HEK293 (cell line): Measurements from ENCODE around the gene PCAT6.

Experiments used
- CTCF ChIA-PET: fragments of 350-600 bp; formaldehyde crosslinking; extraction: SDS; loops from one replicate; lab custom pipeline; 2021; ENCODE audit warnings: antibody characterized with exemption; lab: Yijun Ruan, JAX
- POLR2A ChIA-PET: fragments of 300-600 bp; formaldehyde crosslinking; extraction: SDS; loops from one replicate; lab custom pipeline; 2020; ENCODE audit warnings: antibody characterized with exemption, inconsistent platforms; lab: Yijun Ruan, JAX
- H3K27ac ChIP-seq: fragments of 200-500 bp; sonication (Bioruptor generic); 2 replicates; pipeline ENCODE4 v1.5.1; 2014; ENCODE audit warnings: low read depth, low read length, control low read depth, inconsistent platforms; ENCODE audit errors: extremely low read depth
- H3K36me3 ChIP-seq, 2 experiments: fragments of 200-500 bp in 1 of 2; sonication (Bioruptor generic) in 1 of 2; 1 replicate in 1 of 2; 2 replicates in 1 of 2; pipeline ENCODE4 v1.5.1; 2014 to 2017; ENCODE audit warnings: inconsistent platforms in 2 of 2, low read length in 2 of 2; ENCODE audit not compliant: control insufficient read depth in 2 of 2, insufficient read depth in 1 of 2
- H3K4me1 ChIP-seq: fragments of 200-500 bp; sonication (Bioruptor generic); 2 replicates; pipeline ENCODE4 v1.5.1; 2014; ENCODE audit warnings: mild to moderate bottlenecking, low read length, inconsistent platforms; ENCODE audit not compliant: control insufficient read depth, insufficient read depth
- H3K4me3 ChIP-seq: 2 replicates; pipeline ENCODE4 v1.5.1; 2011; ENCODE audit warnings: low read depth, mild to moderate bottlenecking, control low read depth, low read length, moderate library complexity
- H3K9me3 ChIP-seq: fragments of 200-500 bp; sonication (Bioruptor generic); 2 replicates; pipeline ENCODE4 v1.5.1; 2014; ENCODE audit warnings: low read depth, low read length, inconsistent platforms; ENCODE audit not compliant: control insufficient read depth, insufficient read depth
- INSM2 ChIP-seq: fragments of 450-650 bp; formaldehyde crosslinking; IDR thresholded peaks from 2 replicates; pipeline ENCODE4 v1.5.1; 2016; ENCODE audit warnings: missing biosample characterization, missing genetic modification characterization
- KLF8 ChIP-seq: fragments of 450-650 bp; formaldehyde crosslinking; IDR thresholded peaks from 2 replicates; pipeline ENCODE4 v1.5.1; 2016; ENCODE audit warnings: missing biosample characterization, missing genetic modification characterization
- KLF9 ChIP-seq: fragments of 450-650 bp; formaldehyde crosslinking; IDR thresholded peaks from 2 replicates; pipeline ENCODE4 v1.5.1; 2016; ENCODE audit warnings: missing biosample characterization, missing genetic modification characterization, low read depth
- PATZ1 ChIP-seq: fragments of 450-650 bp; formaldehyde crosslinking; IDR thresholded peaks from 2 replicates; pipeline ENCODE4 v1.5.1; 2016; ENCODE audit warnings: missing biosample characterization, missing genetic modification characterization
- REPIN1 ChIP-seq: fragments of 450-650 bp; formaldehyde crosslinking; IDR thresholded peaks from 2 replicates; pipeline ENCODE4 v1.5.1; 2017; ENCODE audit warnings: missing biosample characterization, missing genetic modification characterization, low read depth
- ZBTB1 ChIP-seq: fragments of 450-650 bp; formaldehyde crosslinking; IDR thresholded peaks from 2 replicates; pipeline ENCODE4 v1.5.1; 2016; ENCODE audit warnings: missing biosample characterization, missing genetic modification characterization
- ZBTB48 ChIP-seq: fragments of 450-650 bp; formaldehyde crosslinking; IDR thresholded peaks from 2 replicates; pipeline ENCODE4 v1.5.1; 2016; ENCODE audit warnings: missing biosample characterization, missing genetic modification characterization
- ZFHX2 ChIP-seq: fragments of 450-650 bp; formaldehyde crosslinking; conservative IDR thresholded peaks from 2 replicates; pipeline ENCODE4 v1.5.1; 2016; ENCODE audit warnings: missing biosample characterization, missing genetic modification characterization
- ZNF341 ChIP-seq: fragments of 450-650 bp; formaldehyde crosslinking; IDR thresholded peaks from 2 replicates; pipeline ENCODE4; 2016; ENCODE audit warnings: low read depth, missing biosample characterization, missing genetic modification characterization
- ZNF423 ChIP-seq: fragments of 450-650 bp; formaldehyde crosslinking; IDR thresholded peaks from 2 replicates; pipeline ENCODE4 v1.5.1; 2016; ENCODE audit warnings: missing biosample characterization, missing genetic modification characterization
- ZNF48 ChIP-seq: fragments of 450-650 bp; formaldehyde crosslinking; IDR thresholded peaks from 2 replicates; pipeline ENCODE4 v1.5.1; 2016; ENCODE audit warnings: missing biosample characterization, missing genetic modification characterization
- ZNF585B ChIP-seq: fragments of 450-650 bp; formaldehyde crosslinking; IDR thresholded peaks from 2 replicates; pipeline ENCODE4 v1.5.1; 2016; ENCODE audit warnings: missing biosample characterization, missing genetic modification characterization
- ZNF777 ChIP-seq: fragments of 450-650 bp; formaldehyde crosslinking; IDR thresholded peaks from 2 replicates; pipeline ENCODE4 v1.5.1; 2017; ENCODE audit warnings: missing biosample characterization, missing genetic modification characterization, borderline replicate concordance
- ZSCAN18 ChIP-seq: fragments of 450-650 bp; formaldehyde crosslinking; IDR thresholded peaks from 2 replicates; pipeline ENCODE4 v1.5.1; 2016; ENCODE audit warnings: missing biosample characterization, missing genetic modification characterization
- TF ChIP-seq, protein P1 (sequence below): fragments of 450-650 bp; formaldehyde crosslinking; IDR thresholded peaks from 2 replicates; pipeline ENCODE4 v1.5.1; 2016; ENCODE audit warnings: missing biosample characterization, missing genetic modification characterization
- TF ChIP-seq, protein P2 (sequence below): fragments of 450-650 bp; formaldehyde crosslinking; IDR thresholded peaks from 2 replicates; pipeline ENCODE4 v1.5.1; 2017; ENCODE audit warnings: missing biosample characterization, missing genetic modification characterization
- TF ChIP-seq, protein P3 (sequence below): fragments of 450-650 bp; formaldehyde crosslinking; IDR thresholded peaks from 2 replicates; pipeline ENCODE4 v1.5.1; 2016; ENCODE audit warnings: missing biosample characterization, missing genetic modification characterization, low read depth
- TF ChIP-seq, protein P4 (sequence below): fragments of 450-650 bp; IDR thresholded peaks from 2 replicates; pipeline ENCODE4 v1.5.1; 2018; ENCODE audit warnings: missing biosample characterization, missing genetic modification characterization
- TF ChIP-seq, protein P5 (sequence below): fragments of 450-650 bp; formaldehyde crosslinking; IDR thresholded peaks from 2 replicates; pipeline ENCODE4 v1.5.1; 2016; ENCODE audit warnings: missing biosample characterization, missing genetic modification characterization

Gene PCAT6

DNA sequence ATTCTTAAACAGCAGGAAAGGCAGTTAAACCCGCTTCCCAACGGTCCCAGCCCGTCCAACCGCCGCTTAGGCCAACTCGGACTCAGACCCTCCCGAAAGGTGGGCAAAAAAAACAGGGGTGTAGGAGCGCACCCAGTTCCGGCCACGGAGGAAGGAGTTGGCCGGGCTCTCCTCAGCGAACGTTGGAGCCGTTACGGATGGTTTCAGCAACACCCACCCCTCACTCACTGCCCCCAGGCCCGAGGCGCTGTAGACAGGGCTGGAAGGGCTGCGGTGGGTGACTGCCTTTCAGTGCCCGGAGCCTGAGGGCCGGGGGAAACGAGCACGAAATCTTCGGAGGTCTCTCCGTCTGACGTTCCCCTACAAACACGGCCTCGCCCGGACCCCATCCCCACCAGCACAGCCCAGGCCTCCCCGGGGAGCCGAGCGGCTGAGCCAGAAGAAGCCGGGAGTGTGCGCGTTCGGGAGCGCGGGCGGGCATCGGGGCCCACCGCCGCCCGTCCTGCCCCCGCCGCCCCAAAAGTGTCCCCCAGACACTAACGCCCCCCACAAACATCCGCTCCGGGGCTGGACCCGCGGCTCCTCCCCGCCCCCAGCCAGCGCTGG, 3.8 kb upstream of the PCAT6 start (continued):
- TF ChIP-seq ZNF341 (tag by site-specific recombination) = 0 out of 2 replicates have a peak, but pooled peaks have one; percentile 37
- TF ChIP-seq ZBTB1 = no peak
- TF ChIP-seq ZNF48 (tag by site-specific recombination) = no peak
- TF ChIP-seq REPIN1 = no peak
- 0 out of 2 replicates have a peak, but pooled peaks have one; percentile 12 for TF ChIP-seq ZBTB48
- TF ChIP-seq ZNF585B = no peak
- TF ChIP-seq, protein P1, sequence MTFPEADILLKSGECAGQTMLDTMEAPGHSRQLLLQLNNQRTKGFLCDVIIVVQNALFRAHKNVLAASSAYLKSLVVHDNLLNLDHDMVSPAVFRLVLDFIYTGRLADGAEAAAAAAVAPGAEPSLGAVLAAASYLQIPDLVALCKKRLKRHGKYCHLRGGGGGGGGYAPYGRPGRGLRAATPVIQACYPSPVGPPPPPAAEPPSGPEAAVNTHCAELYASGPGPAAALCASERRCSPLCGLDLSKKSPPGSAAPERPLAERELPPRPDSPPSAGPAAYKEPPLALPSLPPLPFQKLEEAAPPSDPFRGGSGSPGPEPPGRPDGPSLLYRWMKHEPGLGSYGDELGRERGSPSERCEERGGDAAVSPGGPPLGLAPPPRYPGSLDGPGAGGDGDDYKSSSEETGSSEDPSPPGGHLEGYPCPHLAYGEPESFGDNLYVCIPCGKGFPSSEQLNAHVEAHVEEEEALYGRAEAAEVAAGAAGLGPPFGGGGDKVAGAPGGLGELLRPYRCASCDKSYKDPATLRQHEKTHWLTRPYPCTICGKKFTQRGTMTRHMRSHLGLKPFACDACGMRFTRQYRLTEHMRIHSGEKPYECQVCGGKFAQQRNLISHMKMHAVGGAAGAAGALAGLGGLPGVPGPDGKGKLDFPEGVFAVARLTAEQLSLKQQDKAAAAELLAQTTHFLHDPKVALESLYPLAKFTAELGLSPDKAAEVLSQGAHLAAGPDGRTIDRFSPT (tag by site-specific recombination) = no peak
- TF ChIP-seq, protein P2, sequence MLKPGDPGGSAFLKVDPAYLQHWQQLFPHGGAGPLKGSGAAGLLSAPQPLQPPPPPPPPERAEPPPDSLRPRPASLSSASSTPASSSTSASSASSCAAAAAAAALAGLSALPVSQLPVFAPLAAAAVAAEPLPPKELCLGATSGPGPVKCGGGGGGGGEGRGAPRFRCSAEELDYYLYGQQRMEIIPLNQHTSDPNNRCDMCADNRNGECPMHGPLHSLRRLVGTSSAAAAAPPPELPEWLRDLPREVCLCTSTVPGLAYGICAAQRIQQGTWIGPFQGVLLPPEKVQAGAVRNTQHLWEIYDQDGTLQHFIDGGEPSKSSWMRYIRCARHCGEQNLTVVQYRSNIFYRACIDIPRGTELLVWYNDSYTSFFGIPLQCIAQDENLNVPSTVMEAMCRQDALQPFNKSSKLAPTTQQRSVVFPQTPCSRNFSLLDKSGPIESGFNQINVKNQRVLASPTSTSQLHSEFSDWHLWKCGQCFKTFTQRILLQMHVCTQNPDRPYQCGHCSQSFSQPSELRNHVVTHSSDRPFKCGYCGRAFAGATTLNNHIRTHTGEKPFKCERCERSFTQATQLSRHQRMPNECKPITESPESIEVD (tag by site-specific recombination) = no peak

GRCh38 chr1:202807451-202807925, 3.3 kb upstream of the PCAT6 start:
- POLR2A ChIA-PET = interaction anchor here (0.6 to 1.2 kb wide), 9 partner anchors 9 to 200 kb away, joined by 3 to 7 read pairs (median 4); partner anchors contain the start of genes KLHL12 and TMEM183A
- Histone ChIP-seq H3K4me1 (peaks cover 7% of the 10 kb centered on the region; the same call in 1 of the 2 replicates), H3K4me3 (peak overlapping the region; percentile 93), H3K27ac (peak overlapping the region; percentile 70; the same call in 1 of the 2 replicates), H3K36me3 (no peaks in the 10 kb centered on the region), H3K9me3 (no peaks in the 10 kb centered on the region)
- CTCF ChIA-PET = no interaction called here
- no peak for TF ChIP-seq ZBTB1
- no peak for TF ChIP-seq INSM2 (tag by site-specific recombination)
- TF ChIP-seq KLF8 = peak; percentile 24; the same call in 1 of the 2 replicates
- TF ChIP-seq KLF9 (tag by site-specific recombination) = peak; percentile 7; the same call in 1 of the 2 replicates
- TF ChIP-seq, protein P3, sequence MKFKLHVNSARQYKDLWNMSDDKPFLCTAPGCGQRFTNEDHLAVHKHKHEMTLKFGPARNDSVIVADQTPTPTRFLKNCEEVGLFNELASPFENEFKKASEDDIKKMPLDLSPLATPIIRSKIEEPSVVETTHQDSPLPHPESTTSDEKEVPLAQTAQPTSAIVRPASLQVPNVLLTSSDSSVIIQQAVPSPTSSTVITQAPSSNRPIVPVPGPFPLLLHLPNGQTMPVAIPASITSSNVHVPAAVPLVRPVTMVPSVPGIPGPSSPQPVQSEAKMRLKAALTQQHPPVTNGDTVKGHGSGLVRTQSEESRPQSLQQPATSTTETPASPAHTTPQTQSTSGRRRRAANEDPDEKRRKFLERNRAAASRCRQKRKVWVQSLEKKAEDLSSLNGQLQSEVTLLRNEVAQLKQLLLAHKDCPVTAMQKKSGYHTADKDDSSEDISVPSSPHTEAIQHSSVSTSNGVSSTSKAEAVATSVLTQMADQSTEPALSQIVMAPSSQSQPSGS (tag by site-specific recombination) = no peak
- TF ChIP-seq PATZ1 = peak; percentile 72
- TF ChIP-seq ZSCAN18 (tag by site-specific recombination) = no peak
- TF ChIP-seq, protein P4, sequence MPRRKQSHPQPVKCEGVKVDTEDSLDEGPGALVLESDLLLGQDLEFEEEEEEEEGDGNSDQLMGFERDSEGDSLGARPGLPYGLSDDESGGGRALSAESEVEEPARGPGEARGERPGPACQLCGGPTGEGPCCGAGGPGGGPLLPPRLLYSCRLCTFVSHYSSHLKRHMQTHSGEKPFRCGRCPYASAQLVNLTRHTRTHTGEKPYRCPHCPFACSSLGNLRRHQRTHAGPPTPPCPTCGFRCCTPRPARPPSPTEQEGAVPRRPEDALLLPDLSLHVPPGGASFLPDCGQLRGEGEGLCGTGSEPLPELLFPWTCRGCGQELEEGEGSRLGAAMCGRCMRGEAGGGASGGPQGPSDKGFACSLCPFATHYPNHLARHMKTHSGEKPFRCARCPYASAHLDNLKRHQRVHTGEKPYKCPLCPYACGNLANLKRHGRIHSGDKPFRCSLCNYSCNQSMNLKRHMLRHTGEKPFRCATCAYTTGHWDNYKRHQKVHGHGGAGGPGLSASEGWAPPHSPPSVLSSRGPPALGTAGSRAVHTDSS (tag by site-specific recombination) = no peak
- peak; percentile 92 for TF ChIP-seq ZFHX2
- TF ChIP-seq ZNF423 = no peak
- TF ChIP-seq ZNF777 (tag by site-specific recombination) = no peak
- TF ChIP-seq, protein P5, sequence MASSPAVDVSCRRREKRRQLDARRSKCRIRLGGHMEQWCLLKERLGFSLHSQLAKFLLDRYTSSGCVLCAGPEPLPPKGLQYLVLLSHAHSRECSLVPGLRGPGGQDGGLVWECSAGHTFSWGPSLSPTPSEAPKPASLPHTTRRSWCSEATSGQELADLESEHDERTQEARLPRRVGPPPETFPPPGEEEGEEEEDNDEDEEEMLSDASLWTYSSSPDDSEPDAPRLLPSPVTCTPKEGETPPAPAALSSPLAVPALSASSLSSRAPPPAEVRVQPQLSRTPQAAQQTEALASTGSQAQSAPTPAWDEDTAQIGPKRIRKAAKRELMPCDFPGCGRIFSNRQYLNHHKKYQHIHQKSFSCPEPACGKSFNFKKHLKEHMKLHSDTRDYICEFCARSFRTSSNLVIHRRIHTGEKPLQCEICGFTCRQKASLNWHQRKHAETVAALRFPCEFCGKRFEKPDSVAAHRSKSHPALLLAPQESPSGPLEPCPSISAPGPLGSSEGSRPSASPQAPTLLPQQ (tag by site-specific recombination) = peak; percentile 6; the same call in 1 of the 2 replicates
